Left kidney (tissue), 2 donors: ENCODE measurements around the gene PAK4. TPM values are rescaled to one million over a fixed set of nuclear protein-coding genes. Genes with fewer than 3 reads are reported as not detected.

ENCODE experiments used
- DNase-seq: peaks from one replicate; pipeline ENCODE4 v3.0.0-alpha.2; 2013
- polyA plus RNA-seq: library from polyadenylated mRNA; unstranded; fragments of 120-200 nt; gene quantifications from one replicate; pipeline ENCODE4 v1.2.1, GENCODE V29; 2013; ENCODE audit not compliant: insufficient read length

PAK4 gene
- polyA plus RNA-seq, 1 donor: 46.1 TPM

GRCh38 chr19:39162441-39163043 is 37.0 kb downstream of the PAK4 start:
- DNase-seq: no peak

GRCh38 chr19:39163621-39164020 is 38.0 kb downstream of the PAK4 start:
- DNase-seq: no peak

- DNase-seq: no peak
These were observed 38.7 kb downstream of the PAK4 start for GRCh38 chr19:39164289-39164688.

- no peak for DNase-seq
These were observed 40.3 kb downstream of the PAK4 start for GRCh38 chr19:39165857-39166256.

- no peak for DNase-seq
These were observed 41.2 kb downstream of the PAK4 start for GRCh38 chr19:39166571-39167391.

GRCh38 chr19:39167461-39168257 is 42.1 kb downstream of the PAK4 start:
- no peak for DNase-seq

- no peak for DNase-seq
These were observed 42.9 kb downstream of the PAK4 start for GRCh38 chr19:39168258-39169142.

GRCh38 chr19:39169143-39169810 is 43.7 kb downstream of the PAK4 start:
- DNase-seq: no peak

GRCh38 chr19:39170386-39171231 is 45.0 kb downstream of the PAK4 start:
- no peak for DNase-seq

GRCh38 chr19:39171479-39172465 is 46.2 kb downstream of the PAK4 start:
- no peak for DNase-seq

GRCh38 chr19:39172700-39173501 is 47.3 kb downstream of the PAK4 start:
- no peak for DNase-seq

- DNase-seq: no peak
These were observed 48.0 kb downstream of the PAK4 start for GRCh38 chr19:39173502-39173991.

GRCh38 chr19:39174142-39174541 is 48.6 kb downstream of the PAK4 start:
- no peak for DNase-seq

GRCh38 chr19:39174558-39175544 is 49.3 kb downstream of the PAK4 start:
- DNase-seq: no peak

- DNase-seq: no peak
These were observed 50.0 kb downstream of the PAK4 start for GRCh38 chr19:39175564-39175963.

- DNase-seq: no peak
These were observed 51.6 kb downstream of the PAK4 start for GRCh38 chr19:39177110-39177699.
